ENCODE results near the gene NOXA1. TPM values are rescaled to one million over a fixed set of nuclear protein-coding genes. Genes with fewer than 3 reads are reported as not detected.
"Not testable (repeated sequence)": the region's sequence is repeated elsewhere in the genome, so short reads cannot be mapped to it uniquely, and the experiment has no call there.

Gene NOXA1
- total RNA-seq, 1 experiment from 2014 or later = not detected

GRCh38 chr9:137458194-137459151, 35.3 kb downstream of the NOXA1 start:
- peak; percentile 50 for DNase-seq (ENCODE audit: low spot score)
- in situ Hi-C loops (cut with HindIII; ENCODE audit: low sequenced_read_pairs) = no loop called here

- peak; percentile 77 for DNase-seq (ENCODE audit: low spot score)
Measured at GRCh38 chr9:137459152-137459600, 36.0 kb downstream of the NOXA1 start, which contains the start of gene NSMF. NSMF (minus strand) TSS chr9:137459334; CDS start chr9:137459102, 232 bp downstream.

GRCh38 chr9:137459601-137460362, 36.6 kb downstream of the NOXA1 start:
- DNase-seq (ENCODE audit: low spot score) = no peak
- in situ Hi-C loops (cut with HindIII; ENCODE audit: low sequenced_read_pairs) = no loop called here

More at GRCh38 chr9:137459152-137459600, 36.0 kb downstream of the NOXA1 start, which contains the start of gene NSMF:
- in situ Hi-C loops (cut with HindIII; ENCODE audit: low sequenced_read_pairs) = no loop called here

- DNase-seq (ENCODE audit: low spot score) = no peak
Measured at GRCh38 chr9:137460363-137461315, 37.4 kb downstream of the NOXA1 start.

GRCh38 chr9:137461316-137461662, 38.1 kb downstream of the NOXA1 start:
- in situ Hi-C loops (cut with HindIII; ENCODE audit: low sequenced_read_pairs) = no loop called here
- DNase-seq (ENCODE audit: low spot score) = no peak

More at GRCh38 chr9:137460363-137461315, 37.4 kb downstream of the NOXA1 start:
- in situ Hi-C loops (cut with HindIII; ENCODE audit: low sequenced_read_pairs) = no loop called here

- in situ Hi-C loops (cut with HindIII; ENCODE audit: low sequenced_read_pairs) = no loop called here
- no peak for DNase-seq (ENCODE audit: low spot score)
Measured at GRCh38 chr9:137461663-137462395, 38.6 kb downstream of the NOXA1 start.

GRCh38 chr9:137462396-137462985, 39.3 kb downstream of the NOXA1 start:
- no peak for DNase-seq (ENCODE audit: low spot score)
- in situ Hi-C loops (cut with HindIII; ENCODE audit: low sequenced_read_pairs) = no loop called here

GRCh38 chr9:137462986-137463930, 40.1 kb downstream of the NOXA1 start:
- in situ Hi-C loops (cut with HindIII; ENCODE audit: low sequenced_read_pairs) = no loop called here
- DNase-seq (ENCODE audit: low spot score) = peak; percentile 95

GRCh38 chr9:137463931-137464290, 40.7 kb downstream of the NOXA1 start:
- no peak for DNase-seq (ENCODE audit: low spot score)
- in situ Hi-C loops (cut with HindIII; ENCODE audit: low sequenced_read_pairs) = no loop called here

GRCh38 chr9:137464291-137464999, 41.3 kb downstream of the NOXA1 start:
- in situ Hi-C loops (cut with HindIII; ENCODE audit: low sequenced_read_pairs) = no loop called here
- no peak for DNase-seq (ENCODE audit: low spot score)

- in situ Hi-C loops (cut with HindIII; ENCODE audit: low sequenced_read_pairs) = no loop called here
- DNase-seq (ENCODE audit: low spot score) = no peak
Measured at GRCh38 chr9:137465000-137465719, 42.0 kb downstream of the NOXA1 start.

GRCh38 chr9:137465720-137466388, 42.7 kb downstream of the NOXA1 start:
- in situ Hi-C loops (cut with HindIII; ENCODE audit: low sequenced_read_pairs) = no loop called here
- DNase-seq (ENCODE audit: low spot score) = no peak

- in situ Hi-C loops (cut with HindIII; ENCODE audit: low sequenced_read_pairs); DNase-seq (ENCODE audit: low spot score): not testable (repeated sequence)
Measured at GRCh38 chr9:137466389-137467085, 43.3 kb downstream of the NOXA1 start.

GRCh38 chr9:137467161-137467581, 44.0 kb downstream of the NOXA1 start:
- in situ Hi-C loops (cut with HindIII; ENCODE audit: low sequenced_read_pairs) = no loop called here

GRCh38 chr9:137467896-137468295, 44.7 kb downstream of the NOXA1 start:
- no peak for DNase-seq (ENCODE audit: low spot score)

More at GRCh38 chr9:137467161-137467581, 44.0 kb downstream of the NOXA1 start:
- no peak for DNase-seq (ENCODE audit: low spot score)

More at GRCh38 chr9:137467896-137468295, 44.7 kb downstream of the NOXA1 start:
- in situ Hi-C loops (cut with HindIII; ENCODE audit: low sequenced_read_pairs) = no loop called here

All from G401 (cell line).